ENCODE measurements around the gene ARMC7. TPM values are rescaled to one million over a fixed set of nuclear protein-coding genes. Genes with fewer than 3 reads are reported as not detected.

ARMC7 gene
- total RNA-seq, 4 donors from 2014 or later = 10.6 to 14.7 (median 11.9) TPM

- WGBS, 2 donors = 83 to 85% methylated on average over 3 of the region's 3 CpGs
- intact Hi-C loops (cut with DNase I; ENCODE audit: low total_unique reads) = loop anchor here (10.0 kb wide), 1 partner anchor 111 kb away; no protein-coding TSS in a partner anchor
- H3K4me3 ChIP-seq (ENCODE audit: low read depth, poor library complexity, severe bottlenecking) = no peak overlapping the region
- TF ChIP-seq CTCF (IDR thresholded peaks at IDR 0.05) = no peak
- TF ChIP-seq POLR2A (IDR thresholded peaks at IDR 0.05) = no peak
- DNase-seq (ENCODE audit: low spot score in 2 of 2) = no peak
Measured at GRCh38 chr17:75063626-75064025, 46.1 kb upstream of the ARMC7 start.

GRCh38 chr17:75064040-75064439 is 45.7 kb upstream of the ARMC7 start:
- no peak for TF ChIP-seq POLR2A (IDR thresholded peaks at IDR 0.05)
- TF ChIP-seq CTCF (IDR thresholded peaks at IDR 0.05) = no peak
- WGBS, 2 donors = 93 to 95% methylated on average over 11 of the region's 11 CpGs
- H3K4me3 ChIP-seq (ENCODE audit: low read depth, poor library complexity, severe bottlenecking) = no peak overlapping the region
- DNase-seq (ENCODE audit: low spot score in 2 of 2) = no peak
- intact Hi-C loops (cut with DNase I; ENCODE audit: low total_unique reads) = loop anchor here (10.0 kb wide), 1 partner anchor 111 kb away; no protein-coding TSS in a partner anchor

GRCh38 chr17:75064460-75064859 is 45.3 kb upstream of the ARMC7 start:
- WGBS, 2 donors = 85 to 88% methylated on average over 8 of the region's 8 CpGs
- TF ChIP-seq POLR2A (IDR thresholded peaks at IDR 0.05) (no peak), CTCF (IDR thresholded peaks at IDR 0.05) (no peak)
- H3K4me3 ChIP-seq (ENCODE audit: low read depth, poor library complexity, severe bottlenecking) = no peak overlapping the region
- DNase-seq (ENCODE audit: low spot score in 2 of 2) = no peak
- intact Hi-C loops (cut with DNase I; ENCODE audit: low total_unique reads) = loop anchor here (10.0 kb wide), 1 partner anchor 110 kb away; no protein-coding TSS in a partner anchor

- H3K4me3 ChIP-seq (ENCODE audit: low read depth, poor library complexity, severe bottlenecking) = no peak overlapping the region
- no peak for DNase-seq (ENCODE audit: low spot score in 2 of 2)
- intact Hi-C loops (cut with DNase I; ENCODE audit: low total_unique reads) = loop anchor here (10.0 kb wide), 1 partner anchor 110 kb away; no protein-coding TSS in a partner anchor
- WGBS, 2 donors = 91 to 95% methylated on average over 18 of the region's 18 CpGs
- no peak for TF ChIP-seq CTCF (IDR thresholded peaks at IDR 0.05)
- TF ChIP-seq POLR2A (IDR thresholded peaks at IDR 0.05) = no peak
Measured at GRCh38 chr17:75064867-75065561, 44.8 kb upstream of the ARMC7 start.

GRCh38 chr17:75065562-75066151 is 44.1 kb upstream of the ARMC7 start:
- intact Hi-C loops (cut with DNase I; ENCODE audit: low total_unique reads) = loop anchor here (10.0 kb wide), 1 partner anchor 109 kb away; no protein-coding TSS in a partner anchor
- 68 to 74% methylated on average over 6 of the region's 6 CpGs for WGBS, 2 donors
- no peak for DNase-seq (ENCODE audit: low spot score in 2 of 2)
- TF ChIP-seq POLR2A (IDR thresholded peaks at IDR 0.05) (no peak), CTCF (IDR thresholded peaks at IDR 0.05) (no peak)
- H3K4me3 ChIP-seq (ENCODE audit: low read depth, poor library complexity, severe bottlenecking) = no peak overlapping the region
